GM23248 (cell line): Measurements from ENCODE around the gene SH3GL3. TPM values are rescaled to one million over a fixed set of nuclear protein-coding genes. Genes with fewer than 3 reads are reported as not detected.

Experiments used
- DNase-seq: peaks from one replicate; pipeline ENCODE4 v3.0.0-alpha.2; 2015
- H2AFZ ChIP-seq: fragments of 200-600 bp; sonication (generic); 2 replicates; pipeline ENCODE4 v1.6.1; 2016; ENCODE audit warnings: antibody characterized with exemption
- H3F3A ChIP-seq: fragments of 200-600 bp; sonication (generic); 2 replicates; pipeline ENCODE4 v1.6.1; 2016; ENCODE audit warnings: mild to moderate bottlenecking, antibody characterized with exemption, mixed run types; ENCODE audit not compliant: insufficient read depth
- H3K27ac ChIP-seq: fragments of 200-600 bp; sonication (generic); 2 replicates; pipeline ENCODE4 v1.5.1; 2016; ENCODE audit warnings: mild to moderate bottlenecking
- H3K27me3 ChIP-seq: fragments of 200-600 bp; sonication (generic); replicated peaks from 2 replicates; pipeline ENCODE4 v1.6.1; 2016; ENCODE audit warnings: mild to moderate bottlenecking; ENCODE audit not compliant: insufficient read depth
- H3K36me3 ChIP-seq: fragments of 200-600 bp; sonication (generic); 2 replicates; pipeline ENCODE4 v1.6.1; 2016; ENCODE audit warnings: low read depth, mild to moderate bottlenecking
- H3K4me1 ChIP-seq: fragments of 200-600 bp; sonication (generic); 2 replicates; pipeline ENCODE4 v1.6.1; 2016; ENCODE audit warnings: mild to moderate bottlenecking; ENCODE audit not compliant: insufficient read depth
- H3K4me2 ChIP-seq: fragments of 200-600 bp; sonication (generic); one replicate; pipeline ENCODE4 v1.6.1; 2016; ENCODE audit warnings: mild to moderate bottlenecking; ENCODE audit not compliant: unreplicated experiment
- H3K4me3 ChIP-seq: fragments of 200-600 bp; sonication (generic); 2 replicates; pipeline ENCODE4 v1.5.1; 2016; ENCODE audit warnings: mild to moderate bottlenecking
- H3K79me2 ChIP-seq: fragments of 200-600 bp; sonication (generic); 2 replicates; pipeline ENCODE4 v1.6.1; 2016; ENCODE audit warnings: mild to moderate bottlenecking; ENCODE audit not compliant: insufficient read depth
- H3K9ac ChIP-seq: fragments of 200-600 bp; sonication (generic); 2 replicates; pipeline ENCODE4 v1.6.1; 2016; ENCODE audit warnings: mild to moderate bottlenecking
- H3K9me2 ChIP-seq: fragments of 200-600 bp; sonication (generic); 2 replicates; pipeline ENCODE4 v1.6.1; 2016; ENCODE audit warnings: mixed run types, mild to moderate bottlenecking, moderate library complexity; ENCODE audit not compliant: insufficient read depth
- H3K9me3 ChIP-seq: fragments of 200-600 bp; sonication (generic); one replicate; pipeline ENCODE4 v1.6.1; 2017; ENCODE audit warnings: low read depth
- H4K20me1 ChIP-seq: fragments of 200-600 bp; sonication (generic); 2 replicates; pipeline ENCODE4 v1.6.0; 2016; ENCODE audit not compliant: insufficient read depth
- EZH2 ChIP-seq: fragments of 200-600 bp; sonication (generic); IDR thresholded peaks from 2 replicates; pipeline ENCODE4 v1.6.1; 2018; ENCODE audit warnings: antibody characterized with exemption, mild to moderate bottlenecking; ENCODE audit not compliant: insufficient read depth, poor library complexity, severe bottlenecking
- EZH2phosphoT487 ChIP-seq: fragments of 200-600 bp; sonication (generic); IDR thresholded peaks from 2 replicates; pipeline ENCODE4 v1.6.1; 2018; ENCODE audit warnings: antibody characterized with exemption, moderate library complexity, mild to moderate bottlenecking, low read depth; ENCODE audit not compliant: insufficient read depth
- WGBS, 2 experiments: methylation state at CpG; one replicate each; pipeline ENCODE4 v1.1.6; 2015 to 2017; ENCODE audit warnings: low lambda C conversion rate in 2 of 2, low coverage in 1 of 2; ENCODE audit errors: missing lambda C conversion rate in 2 of 2; 5-methylcytosine and 5-hydroxymethylcytosine counted together
- in situ Hi-C: fragments of 300-500 bp; cut with MboI; formaldehyde crosslinking; loops from 2 replicates; pipeline ENCODE4 v1.15.0; 2020
- polyA plus RNA-seq: library from polyadenylated mRNA; unstranded; fragments of >200 nt; fragmentation: Nextera tagmentation; extraction: Ambion mirVana; gene quantifications from 2 replicates; pipeline ENCODE4 v1.2.1, GENCODE V29; 2016
- total RNA-seq: library from RNA; depleted of rRNA; stranded (reverse); fragments of >200 nt; shearing (Covaris generic); gene quantifications from 2 replicates; pipeline ENCODE4 v1.2.3, GENCODE V29; 2014

Gene SH3GL3
- total and polyA plus RNA-seq, 2 experiments from 2014 or later, result 0.28 TPM; not detected in 1

GRCh38 chr15:83655237-83655616, 208.1 kb downstream of the SH3GL3 start:
- Histone ChIP-seq H3K9ac (no peak overlapping the region), H3F3A (no peaks in the 10 kb centered on the region), H3K9me3 (no peaks in the 10 kb centered on the region), H3K27ac (no peak overlapping the region), H3K9me2 (no peaks in the 10 kb centered on the region), H2AFZ (no peak overlapping the region), H3K36me3 (no peaks in the 10 kb centered on the region), H3K27me3 (peaks cover 39% of the 10 kb centered on the region), H3K79me2 (no peaks in the 10 kb centered on the region), H3K4me1 (no peaks in the 10 kb centered on the region), H4K20me1 (no peaks in the 10 kb centered on the region), H3K4me3 (no peak overlapping the region), H3K4me2 (no peak overlapping the region)
- DNase-seq, result no peak
- in situ Hi-C loops, result no loop called here
- no peak for TF ChIP-seq EZH2
- no peak for TF ChIP-seq EZH2phosphoT487
- WGBS, 2 experiments, result 87 to 88% methylated on average over 8 of the region's 8 CpGs

- in situ Hi-C loops, result no loop called here
- Histone ChIP-seq H3F3A (no peaks in the 10 kb centered on the region), H4K20me1 (no peaks in the 10 kb centered on the region), H3K4me2 (no peak overlapping the region), H3K9ac (no peak overlapping the region), H3K27ac (no peak overlapping the region), H3K27me3 (peaks cover 39% of the 10 kb centered on the region), H3K4me3 (no peak overlapping the region), H3K9me2 (no peaks in the 10 kb centered on the region), H2AFZ (no peak overlapping the region), H3K4me1 (no peaks in the 10 kb centered on the region), H3K36me3 (no peaks in the 10 kb centered on the region), H3K79me2 (no peaks in the 10 kb centered on the region), H3K9me3 (no peaks in the 10 kb centered on the region)
- TF ChIP-seq EZH2 (no peak), EZH2phosphoT487 (no peak)
- WGBS, 2 experiments, result 78 to 84% methylated on average over 5 of the region's 5 CpGs
- DNase-seq, result no peak
Measured at GRCh38 chr15:83656192-83656591, 209.1 kb downstream of the SH3GL3 start.

- H3K79me2 ChIP-seq, result no peaks in the 10 kb centered on the region
Measured at GRCh38 chr15:83656943-83657528, 209.9 kb downstream of the SH3GL3 start.

DNA sequence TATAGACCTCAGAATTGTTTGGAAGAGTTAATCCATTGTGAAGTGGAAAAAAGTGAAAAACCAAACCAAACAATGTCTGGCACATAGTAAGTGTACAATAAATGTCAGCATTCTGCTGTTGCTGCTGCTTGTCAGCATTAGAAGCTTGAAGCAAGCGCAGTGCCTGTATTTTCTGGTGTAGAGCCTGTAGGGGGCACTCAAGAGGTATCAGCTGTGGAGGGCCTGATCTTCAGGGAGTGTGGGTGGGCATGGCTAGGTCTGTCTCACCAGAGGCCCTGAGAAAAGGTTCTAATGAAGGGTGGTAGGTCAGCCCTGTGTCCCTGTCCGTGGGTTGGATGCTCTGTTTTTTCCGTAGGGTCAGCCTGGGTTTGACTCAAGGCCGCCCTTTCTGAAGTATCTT, 210.4 kb downstream of the SH3GL3 start:
- Histone ChIP-seq H3K79me2 (no peaks in the 10 kb centered on the region), H3K4me3 (no peak overlapping the region), H3K27ac (no peak overlapping the region), H3K36me3 (no peaks in the 10 kb centered on the region), H3K4me1 (no peaks in the 10 kb centered on the region), H3K9me2 (no peaks in the 10 kb centered on the region), H3K4me2 (no peak overlapping the region), H3K27me3 (peaks cover 27% of the 10 kb centered on the region), H3K9me3 (no peaks in the 10 kb centered on the region), H3K9ac (no peak overlapping the region), H3F3A (no peaks in the 10 kb centered on the region), H4K20me1 (no peaks in the 10 kb centered on the region), H2AFZ (no peak overlapping the region)
- in situ Hi-C loops, result no loop called here
- TF ChIP-seq EZH2phosphoT487 (no peak), EZH2 (no peak)
- WGBS, 2 experiments, result 72 to 85% methylated on average over 4 of the region's 4 CpGs
- DNase-seq, result peak; percentile 3

More at GRCh38 chr15:83656943-83657528, 209.9 kb downstream of the SH3GL3 start:
- H2AFZ ChIP-seq, result no peak overlapping the region
- TF ChIP-seq EZH2 (no peak), EZH2phosphoT487 (no peak)
- no peaks in the 10 kb centered on the region for H3K9me2 ChIP-seq
- no peak overlapping the region for H3K27ac ChIP-seq
- no peak overlapping the region for H3K4me3 ChIP-seq
- H3K4me1 ChIP-seq, result no peaks in the 10 kb centered on the region
- no peak overlapping the region for H3K4me2 ChIP-seq
- in situ Hi-C loops, result no loop called here
- no peak overlapping the region for H3K9ac ChIP-seq
- peaks cover 32% of the 10 kb centered on the region for H3K27me3 ChIP-seq
- no peak for DNase-seq
- no peaks in the 10 kb centered on the region for H3K36me3 ChIP-seq
- H3K9me3 ChIP-seq, result no peaks in the 10 kb centered on the region
- no peaks in the 10 kb centered on the region for H4K20me1 ChIP-seq
- no peaks in the 10 kb centered on the region for H3F3A ChIP-seq
- 82 to 87% methylated on average over 10 of the region's 10 CpGs for WGBS, 2 experiments
